HepG2 (cell line): ENCODE measurements around the gene RAB24. TPM values are rescaled to one million over a fixed set of nuclear protein-coding genes. Genes with fewer than 3 reads are reported as not detected.
A peak's percentile ranks its signal among the peaks of the same experiment; 100 is the strongest.

Source experiments
- AHR ChIP-seq: IDR thresholded peaks from 2 replicates; pipeline ENCODE4 v1.6.1; 2018; ENCODE audit warnings: missing genetic modification reagents, missing compliant biosample characterization
- CC2D1A ChIP-seq: sonication (generic); formaldehyde crosslinking; IDR thresholded peaks from 2 replicates; pipeline ENCODE4 v1.8.1; 2023; ENCODE audit warnings: mild to moderate bottlenecking, missing genetic modification reagents
- ELF3 ChIP-seq: IDR thresholded peaks from 2 replicates; pipeline ENCODE4 v1.6.1; 2016; ENCODE audit warnings: missing genetic modification reagents, missing compliant biosample characterization
- MAFG ChIP-seq: sonication (generic); formaldehyde crosslinking; IDR thresholded peaks from 2 replicates; pipeline ENCODE4 v1.5.1; 2020; ENCODE audit warnings: mild to moderate bottlenecking, missing genetic modification reagents
- RNF2 ChIP-seq: fragments of 450-650 bp; conservative IDR thresholded peaks from 2 replicates; pipeline ENCODE4 v1.6.1; 2016; ENCODE audit warnings: low read depth
- SMAD1 ChIP-seq: sonication (generic); formaldehyde crosslinking; IDR thresholded peaks from 2 replicates; pipeline ENCODE4 v1.4.0; 2020; ENCODE audit warnings: missing genetic modification reagents, low read depth, mild to moderate bottlenecking, borderline replicate concordance
- YEATS4 ChIP-seq: sonication (generic); formaldehyde crosslinking; IDR thresholded peaks from 2 replicates; pipeline ENCODE4 v1.4.0; 2020; ENCODE audit warnings: missing genetic modification reagents, borderline replicate concordance
- ZBTB21 ChIP-seq: sonication (generic); formaldehyde crosslinking; IDR thresholded peaks from 2 replicates; pipeline ENCODE4 v1.4.0; 2020; ENCODE audit warnings: missing genetic modification reagents
- ZNF20 ChIP-seq: sonication (generic); formaldehyde crosslinking; IDR thresholded peaks from 2 replicates; pipeline ENCODE4 v1.4.0; 2020; ENCODE audit warnings: mild to moderate bottlenecking, moderate library complexity, missing genetic modification reagents
- ZNF282 ChIP-seq: fragments of 450-650 bp; IDR thresholded peaks from 2 replicates; pipeline ENCODE4 v1.6.1; 2018; ENCODE audit not compliant: partially characterized antibody
- ZNF326 ChIP-seq: sonication (generic); formaldehyde crosslinking; IDR thresholded peaks from 2 replicates; pipeline ENCODE4 v1.4.0; 2020; ENCODE audit warnings: missing genetic modification reagents, borderline replicate concordance
- ZNF510 ChIP-seq: sonication (generic); formaldehyde crosslinking; IDR thresholded peaks from 2 replicates; pipeline ENCODE4 v1.4.0; 2020; ENCODE audit warnings: low read depth, mild to moderate bottlenecking, missing genetic modification reagents
- ZNF720 ChIP-seq: sonication (generic); formaldehyde crosslinking; IDR thresholded peaks from 2 replicates; pipeline ENCODE4 v1.4.0; 2020; ENCODE audit warnings: missing genetic modification reagents
- ZNF792 ChIP-seq: IDR thresholded peaks from 2 replicates; pipeline ENCODE4 v1.6.1; 2016
- ZNF83 ChIP-seq: sonication (generic); formaldehyde crosslinking; IDR thresholded peaks from 2 replicates; pipeline ENCODE4 v1.4.0; 2020; ENCODE audit warnings: missing genetic modification reagents, mild to moderate bottlenecking, borderline replicate concordance
- ZNF891 ChIP-seq: sonication (generic); formaldehyde crosslinking; IDR thresholded peaks from 2 replicates; pipeline ENCODE4 v1.5.0; 2020; ENCODE audit warnings: mild to moderate bottlenecking, missing genetic modification reagents
- ZSCAN22 ChIP-seq: sonication (generic); formaldehyde crosslinking; IDR thresholded peaks from 2 replicates; pipeline ENCODE4 v1.4.0; 2020; ENCODE audit warnings: mild to moderate bottlenecking, missing genetic modification reagents
- polyA plus RNA-seq, 8 experiments: library from polyadenylated mRNA; depleted of rRNA in 3 of 8; stranded (reverse) in 7 of 8; unstranded in 1 of 8; fragments of >200 nt; fragmentation: Illumina TruSeq in 4 of 8; extraction: Trizol in 4 of 8; gene quantifications; 2 replicates each; pipeline versions ENCODE4 v1.2.1 to v1.2.3, GENCODE V29; 2011 to 2016; ENCODE audit warnings: low read depth in 4 of 8, missing spikeins in 1 of 8, mixed read lengths in 1 of 8; ENCODE audit not compliant: insufficient read depth in 1 of 8
- total RNA-seq, 5 experiments: library from RNA; depleted of rRNA; stranded (reverse); fragments of >200 nt; fragmentation: Illumina TruSeq; extraction: Trizol; gene quantifications; 2 replicates each; pipeline ENCODE4 v1.2.3, GENCODE V29; 2016; ENCODE audit warnings: low read depth in 1 of 5
- TF ChIP-seq, protein P1 (sequence below), 2 experiments: sonication (generic) in 1 of 2; formaldehyde crosslinking in 1 of 2; IDR thresholded peaks; 2 replicates each; pipeline versions ENCODE4 v1.4.0 to v1.6.1; 2016 to 2020; ENCODE audit warnings: borderline replicate concordance in 1 of 2, low read depth in 1 of 2, mild to moderate bottlenecking in 1 of 2, missing genetic modification reagents in 1 of 2
- TF ChIP-seq, protein P2 (sequence below): sonication (generic); formaldehyde crosslinking; IDR thresholded peaks from 2 replicates; pipeline ENCODE4 v1.5.1; 2020; ENCODE audit warnings: mild to moderate bottlenecking, missing genetic modification reagents, moderate library complexity
- TF ChIP-seq, protein P3 (sequence below): IDR thresholded peaks from 2 replicates; pipeline ENCODE4 v1.6.1; 2012; ENCODE audit warnings: low read depth, low read length, improper control_type of control experiment
- TF ChIP-seq, protein P4 (sequence below): IDR thresholded peaks from 2 replicates; pipeline ENCODE4 v1.6.1; 2016; ENCODE audit warnings: low read depth, borderline replicate concordance
- TF ChIP-seq, protein P5 (sequence below): sonication (generic); formaldehyde crosslinking; IDR thresholded peaks from 2 replicates; pipeline ENCODE4 v1.8.0; 2022; ENCODE audit warnings: mild to moderate bottlenecking, missing genetic modification reagents

Gene RAB24
- total and polyA plus RNA-seq, 2 of the 13 experiments (the other 11 are each of a cell fraction or from before 2014, with no cell fraction given) = 22.9 to 63.7 TPM

DNA sequence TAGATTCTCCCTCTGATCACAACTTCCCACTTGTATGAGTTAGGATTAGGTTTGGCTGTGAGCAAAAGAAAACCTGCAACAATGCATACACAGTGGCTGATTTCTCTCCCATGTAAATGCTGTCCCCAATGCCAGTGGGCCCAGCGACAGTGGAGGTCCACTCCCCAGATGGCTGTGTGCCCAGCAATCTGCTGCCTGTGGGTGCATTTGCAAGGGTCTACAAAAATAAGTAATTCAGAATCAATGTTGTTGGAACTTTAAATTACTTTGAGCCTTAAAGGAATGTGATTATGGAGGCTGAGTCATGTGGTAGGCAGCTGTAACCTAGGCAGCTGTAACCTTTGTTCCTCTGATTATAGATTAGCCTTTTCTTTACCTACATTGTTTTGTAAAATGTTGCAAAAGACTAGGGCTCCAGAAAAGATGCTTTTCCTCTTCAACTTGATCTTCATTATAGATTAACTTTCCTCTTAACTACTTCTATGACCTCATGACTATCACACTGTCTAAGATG, 22.4 kb upstream of the RAB24 start (continued):
- TF ChIP-seq, protein P1, sequence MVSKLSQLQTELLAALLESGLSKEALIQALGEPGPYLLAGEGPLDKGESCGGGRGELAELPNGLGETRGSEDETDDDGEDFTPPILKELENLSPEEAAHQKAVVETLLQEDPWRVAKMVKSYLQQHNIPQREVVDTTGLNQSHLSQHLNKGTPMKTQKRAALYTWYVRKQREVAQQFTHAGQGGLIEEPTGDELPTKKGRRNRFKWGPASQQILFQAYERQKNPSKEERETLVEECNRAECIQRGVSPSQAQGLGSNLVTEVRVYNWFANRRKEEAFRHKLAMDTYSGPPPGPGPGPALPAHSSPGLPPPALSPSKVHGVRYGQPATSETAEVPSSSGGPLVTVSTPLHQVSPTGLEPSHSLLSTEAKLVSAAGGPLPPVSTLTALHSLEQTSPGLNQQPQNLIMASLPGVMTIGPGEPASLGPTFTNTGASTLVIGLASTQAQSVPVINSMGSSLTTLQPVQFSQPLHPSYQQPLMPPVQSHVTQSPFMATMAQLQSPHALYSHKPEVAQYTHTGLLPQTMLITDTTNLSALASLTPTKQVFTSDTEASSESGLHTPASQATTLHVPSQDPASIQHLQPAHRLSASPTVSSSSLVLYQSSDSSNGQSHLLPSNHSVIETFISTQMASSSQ (IDR thresholded peaks at IDR 0.05; ENCODE audit: low read depth) = peak; percentile 64
- TF ChIP-seq, protein P1 (CRISPR knock-in tag; IDR thresholded peaks at IDR 0.05; ENCODE audit: borderline replicate concordance) = peak; percentile 78; the same call in 1 of the 2 replicates
- TF ChIP-seq MAFG (CRISPR knock-in tag) (no peak), SMAD1 (CRISPR knock-in tag) (no peak), ZNF891 (no peak), ZNF720 (CRISPR knock-in tag) (no peak), AHR (CRISPR knock-in tag) (no peak), ZNF326 (CRISPR knock-in tag) (no peak), RNF2 (no peak), ZNF792 (CRISPR knock-in tag) (no peak), CC2D1A (no peak), ZNF20 (CRISPR knock-in tag) (no peak), ELF3 (CRISPR knock-in tag) (peak; percentile 38; the same call in 1 of the 2 replicates), ZNF83 (CRISPR knock-in tag) (no peak), ZBTB21 (CRISPR knock-in tag) (peak; percentile 55; the same call in 1 of the 2 replicates), ZSCAN22 (no peak), YEATS4 (CRISPR knock-in tag) (no peak), ZNF510 (CRISPR knock-in tag) (no peak), ZNF282 (no peak)
- TF ChIP-seq, protein P2, sequence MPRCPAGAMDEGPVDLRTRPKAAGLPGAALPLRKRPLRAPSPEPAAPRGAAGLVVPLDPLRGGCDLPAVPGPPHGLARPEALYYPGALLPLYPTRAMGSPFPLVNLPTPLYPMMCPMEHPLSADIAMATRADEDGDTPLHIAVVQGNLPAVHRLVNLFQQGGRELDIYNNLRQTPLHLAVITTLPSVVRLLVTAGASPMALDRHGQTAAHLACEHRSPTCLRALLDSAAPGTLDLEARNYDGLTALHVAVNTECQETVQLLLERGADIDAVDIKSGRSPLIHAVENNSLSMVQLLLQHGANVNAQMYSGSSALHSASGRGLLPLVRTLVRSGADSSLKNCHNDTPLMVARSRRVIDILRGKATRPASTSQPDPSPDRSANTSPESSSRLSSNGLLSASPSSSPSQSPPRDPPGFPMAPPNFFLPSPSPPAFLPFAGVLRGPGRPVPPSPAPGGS (CRISPR knock-in tag) = no peak
- TF ChIP-seq, protein P3, sequence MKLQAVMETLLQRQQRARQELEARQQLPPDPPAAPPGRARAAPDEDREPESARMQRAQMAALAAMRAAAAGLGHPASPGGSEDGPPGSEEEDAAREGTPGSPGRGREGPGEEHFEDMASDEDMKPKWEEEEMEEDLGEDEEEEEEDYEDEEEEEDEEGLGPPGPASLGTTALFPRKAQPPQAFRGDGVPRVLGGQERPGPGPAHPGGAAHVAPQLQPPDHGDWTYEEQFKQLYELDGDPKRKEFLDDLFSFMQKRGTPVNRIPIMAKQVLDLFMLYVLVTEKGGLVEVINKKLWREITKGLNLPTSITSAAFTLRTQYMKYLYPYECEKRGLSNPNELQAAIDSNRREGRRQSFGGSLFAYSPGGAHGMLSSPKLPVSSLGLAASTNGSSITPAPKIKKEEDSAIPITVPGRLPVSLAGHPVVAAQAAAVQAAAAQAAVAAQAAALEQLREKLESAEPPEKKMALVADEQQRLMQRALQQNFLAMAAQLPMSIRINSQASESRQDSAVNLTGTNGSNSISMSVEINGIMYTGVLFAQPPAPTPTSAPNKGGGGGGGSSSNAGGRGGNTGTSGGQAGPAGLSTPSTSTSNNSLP = peak; percentile 72
- TF ChIP-seq, protein P4, sequence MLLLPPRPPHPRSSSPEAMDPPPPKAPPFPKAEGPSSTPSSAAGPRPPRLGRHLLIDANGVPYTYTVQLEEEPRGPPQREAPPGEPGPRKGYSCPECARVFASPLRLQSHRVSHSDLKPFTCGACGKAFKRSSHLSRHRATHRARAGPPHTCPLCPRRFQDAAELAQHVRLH (CRISPR knock-in tag) = no peak
- TF ChIP-seq, protein P5, sequence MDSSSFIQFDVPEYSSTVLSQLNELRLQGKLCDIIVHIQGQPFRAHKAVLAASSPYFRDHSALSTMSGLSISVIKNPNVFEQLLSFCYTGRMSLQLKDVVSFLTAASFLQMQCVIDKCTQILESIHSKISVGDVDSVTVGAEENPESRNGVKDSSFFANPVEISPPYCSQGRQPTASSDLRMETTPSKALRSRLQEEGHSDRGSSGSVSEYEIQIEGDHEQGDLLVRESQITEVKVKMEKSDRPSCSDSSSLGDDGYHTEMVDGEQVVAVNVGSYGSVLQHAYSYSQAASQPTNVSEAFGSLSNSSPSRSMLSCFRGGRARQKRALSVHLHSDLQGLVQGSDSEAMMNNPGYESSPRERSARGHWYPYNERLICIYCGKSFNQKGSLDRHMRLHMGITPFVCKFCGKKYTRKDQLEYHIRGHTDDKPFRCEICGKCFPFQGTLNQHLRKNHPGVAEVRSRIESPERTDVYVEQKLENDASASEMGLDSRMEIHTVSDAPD (CRISPR knock-in tag) = no peak
